ENCODE results near the gene TRIM2. TPM values are rescaled to one million over a fixed set of nuclear protein-coding genes. Genes with fewer than 3 reads are reported as not detected.
"Not testable (repeated sequence)": the region's sequence is repeated elsewhere in the genome, so short reads cannot be mapped to it uniquely, and the experiment has no call there.

TRIM2 gene
- total RNA-seq, 4 donors from 2014 or later = 14.8 to 45.4 (median 26.5) TPM

- no peak for ATAC-seq (ENCODE audit: low FRiP score)
- TF ChIP-seq, protein P1, sequence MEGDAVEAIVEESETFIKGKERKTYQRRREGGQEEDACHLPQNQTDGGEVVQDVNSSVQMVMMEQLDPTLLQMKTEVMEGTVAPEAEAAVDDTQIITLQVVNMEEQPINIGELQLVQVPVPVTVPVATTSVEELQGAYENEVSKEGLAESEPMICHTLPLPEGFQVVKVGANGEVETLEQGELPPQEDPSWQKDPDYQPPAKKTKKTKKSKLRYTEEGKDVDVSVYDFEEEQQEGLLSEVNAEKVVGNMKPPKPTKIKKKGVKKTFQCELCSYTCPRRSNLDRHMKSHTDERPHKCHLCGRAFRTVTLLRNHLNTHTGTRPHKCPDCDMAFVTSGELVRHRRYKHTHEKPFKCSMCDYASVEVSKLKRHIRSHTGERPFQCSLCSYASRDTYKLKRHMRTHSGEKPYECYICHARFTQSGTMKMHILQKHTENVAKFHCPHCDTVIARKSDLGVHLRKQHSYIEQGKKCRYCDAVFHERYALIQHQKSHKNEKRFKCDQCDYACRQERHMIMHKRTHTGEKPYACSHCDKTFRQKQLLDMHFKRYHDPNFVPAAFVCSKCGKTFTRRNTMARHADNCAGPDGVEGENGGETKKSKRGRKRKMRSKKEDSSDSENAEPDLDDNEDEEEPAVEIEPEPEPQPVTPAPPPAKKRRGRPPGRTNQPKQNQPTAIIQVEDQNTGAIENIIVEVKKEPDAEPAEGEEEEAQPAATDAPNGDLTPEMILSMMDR (IDR thresholded peaks at IDR 0.05) = no peak
- no peak for DNase-seq (ENCODE audit: low spot score)
Measured at GRCh38 chr4:153161226-153161963, 42.8 kb upstream of the TRIM2 start.

- ATAC-seq (ENCODE audit: low FRiP score); DNase-seq (ENCODE audit: low spot score): not testable (repeated sequence)
Measured at GRCh38 chr4:153165236-153165635, 39.0 kb upstream of the TRIM2 start.

DNA sequence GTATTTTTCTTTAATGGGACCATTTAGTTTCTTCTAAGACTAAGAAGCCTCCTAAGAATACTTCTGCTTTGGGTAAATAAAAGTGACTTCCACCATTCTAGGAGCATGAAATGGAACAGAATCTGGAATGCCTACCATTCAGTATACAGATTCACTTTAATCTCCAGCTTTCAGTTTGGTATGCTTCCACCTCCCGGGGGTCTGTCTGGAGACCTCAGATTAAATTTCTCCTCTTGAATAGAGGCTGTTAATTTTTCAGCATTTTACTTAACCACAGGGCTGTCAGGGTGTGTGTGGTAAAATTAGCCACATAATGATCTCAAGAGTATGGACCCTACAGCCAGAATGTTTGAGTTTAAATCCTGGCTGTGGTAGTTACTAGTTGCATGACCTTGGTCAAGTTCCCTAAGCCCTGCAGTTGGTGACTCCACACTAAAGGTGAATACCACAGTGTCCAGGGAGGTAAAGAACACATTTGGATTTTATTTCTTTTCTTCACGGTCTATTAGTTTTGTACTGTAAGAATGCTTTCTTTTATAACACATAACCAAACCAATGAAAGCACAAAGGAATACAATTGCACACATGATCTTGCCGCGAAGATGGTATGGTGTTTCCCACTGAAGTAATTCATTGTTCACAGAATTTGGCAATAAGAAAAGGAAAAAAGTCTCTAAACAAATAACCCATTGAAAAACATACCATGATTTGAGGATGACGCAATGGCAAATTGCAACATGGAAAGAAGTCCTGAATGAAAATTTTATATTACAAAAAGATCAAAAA is 37.3 kb upstream of the TRIM2 start:
- ATAC-seq (ENCODE audit: low FRiP score) (no peak), DNase-seq (ENCODE audit: low spot score) (no peak)
- TF ChIP-seq, protein P1 (IDR thresholded peaks at IDR 0.05) = no peak

DNA sequence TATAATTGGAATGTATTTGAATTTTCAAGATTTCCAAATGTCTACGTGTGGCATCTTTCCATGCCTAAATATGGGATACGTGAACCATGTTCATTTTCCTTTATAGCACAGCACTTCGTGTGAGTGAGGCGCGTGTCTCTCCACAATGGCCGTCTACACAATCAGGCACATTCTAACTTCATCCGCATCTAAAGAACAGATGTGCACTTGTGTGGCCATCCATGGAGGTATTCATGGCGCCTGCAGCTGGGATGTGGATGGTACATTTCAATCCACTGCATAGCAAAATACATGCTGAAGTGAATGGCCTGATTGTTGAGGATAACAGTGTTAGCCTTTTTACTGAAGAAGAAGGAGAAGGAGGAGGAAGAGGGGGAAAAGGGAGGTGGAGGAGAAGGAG is 34.5 kb upstream of the TRIM2 start:
- ATAC-seq (ENCODE audit: low FRiP score) = no peak
- TF ChIP-seq, protein P1 (IDR thresholded peaks at IDR 0.05) = no peak
- no peak for DNase-seq (ENCODE audit: low spot score)

- DNase-seq (ENCODE audit: low spot score) (no peak), ATAC-seq (ENCODE audit: low FRiP score) (no peak)
- TF ChIP-seq, protein P1 (IDR thresholded peaks at IDR 0.05) = no peak
Measured at GRCh38 chr4:153170407-153170806, 33.8 kb upstream of the TRIM2 start.

GRCh38 chr4:153174821-153175567 is 29.2 kb upstream of the TRIM2 start:
- ATAC-seq (ENCODE audit: low FRiP score) (no peak), DNase-seq (ENCODE audit: low spot score) (no peak)
- TF ChIP-seq, protein P1 (IDR thresholded peaks at IDR 0.05) = no peak

DNA sequence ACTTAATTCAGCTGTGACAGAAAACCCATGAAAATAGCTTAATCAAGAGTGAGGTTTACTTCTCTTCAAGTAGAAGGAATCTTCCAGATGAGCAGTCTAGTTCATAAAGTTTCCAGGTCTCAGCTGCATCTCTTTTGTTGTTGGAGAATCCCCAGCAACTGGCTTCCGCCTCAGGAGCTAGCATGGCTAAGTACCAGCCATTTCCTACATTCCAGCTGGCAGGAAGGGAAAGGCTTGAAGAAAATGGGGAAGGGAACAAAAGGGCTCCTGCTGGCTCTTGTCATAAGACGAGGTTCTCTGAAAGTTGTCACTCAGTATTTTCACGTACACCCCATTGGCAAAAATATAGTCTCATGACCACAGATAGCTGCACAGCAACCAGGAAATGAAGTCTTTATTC is 27.3 kb upstream of the TRIM2 start:
- TF ChIP-seq, protein P1 (IDR thresholded peaks at IDR 0.05) = no peak
- no peak for ATAC-seq (ENCODE audit: low FRiP score)
- DNase-seq (ENCODE audit: low spot score) = no peak
